Measurements from ENCODE around the gene LRRC51.
A peak's percentile ranks its signal among the peaks of the same experiment; 100 is the strongest.

The LRRC51 gene

DNA sequence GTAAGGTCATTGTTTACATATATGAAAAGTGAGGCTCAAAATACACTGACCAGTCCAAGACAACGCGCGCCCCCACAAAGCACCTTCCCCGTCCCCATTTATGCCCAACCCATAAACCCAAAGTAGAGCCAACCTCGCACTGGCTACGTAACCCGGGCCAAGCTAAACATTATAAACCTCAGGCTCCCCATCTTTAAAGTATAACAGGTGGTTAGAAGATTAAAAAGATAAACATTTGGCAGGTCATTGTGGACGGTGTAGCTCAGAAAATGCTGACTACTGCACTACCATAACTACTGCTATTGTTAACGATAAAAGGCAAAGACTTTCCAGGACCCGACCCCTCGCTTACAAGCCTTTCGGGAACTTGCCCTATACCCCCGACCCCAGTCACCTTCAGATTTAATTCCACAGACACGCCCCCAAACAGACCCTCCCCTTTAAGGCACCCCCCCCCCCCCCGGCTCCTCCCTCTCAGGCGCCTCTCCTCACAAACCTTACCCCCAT lies 778 bp upstream of the LRRC51 start:
- peaks cover 7% of the 10 kb centered on the region for H3K36me3 ChIP-seq (replicated peaks; ENCODE audit: low read depth, low read length)
- peak overlapping the region; percentile 76 for H3K9ac ChIP-seq (ENCODE audit: low read length)
- peak overlapping the region; percentile 79 for H3K4me3 ChIP-seq (ENCODE audit: low read length)
- no peaks in the 10 kb centered on the region for H3K27me3 ChIP-seq (ENCODE audit: low read depth, low read length)
- H3K9me3 ChIP-seq (ENCODE audit: insufficient read depth, low read length), result no peaks in the 10 kb centered on the region
- peak overlapping the region; percentile 24; the same call in 1 of the 2 replicates for H2AFZ ChIP-seq (ENCODE audit: low read depth, low read length)
- H3K79me2 ChIP-seq (ENCODE audit: low read length), result peaks cover 51% of the 10 kb centered on the region
- peak overlapping the region; percentile 69 for H3K27ac ChIP-seq (ENCODE audit: low read length)
- peak overlapping the region; percentile 60 for H3K4me2 ChIP-seq (ENCODE audit: low read length)
- TF ChIP-seq, protein P1, sequence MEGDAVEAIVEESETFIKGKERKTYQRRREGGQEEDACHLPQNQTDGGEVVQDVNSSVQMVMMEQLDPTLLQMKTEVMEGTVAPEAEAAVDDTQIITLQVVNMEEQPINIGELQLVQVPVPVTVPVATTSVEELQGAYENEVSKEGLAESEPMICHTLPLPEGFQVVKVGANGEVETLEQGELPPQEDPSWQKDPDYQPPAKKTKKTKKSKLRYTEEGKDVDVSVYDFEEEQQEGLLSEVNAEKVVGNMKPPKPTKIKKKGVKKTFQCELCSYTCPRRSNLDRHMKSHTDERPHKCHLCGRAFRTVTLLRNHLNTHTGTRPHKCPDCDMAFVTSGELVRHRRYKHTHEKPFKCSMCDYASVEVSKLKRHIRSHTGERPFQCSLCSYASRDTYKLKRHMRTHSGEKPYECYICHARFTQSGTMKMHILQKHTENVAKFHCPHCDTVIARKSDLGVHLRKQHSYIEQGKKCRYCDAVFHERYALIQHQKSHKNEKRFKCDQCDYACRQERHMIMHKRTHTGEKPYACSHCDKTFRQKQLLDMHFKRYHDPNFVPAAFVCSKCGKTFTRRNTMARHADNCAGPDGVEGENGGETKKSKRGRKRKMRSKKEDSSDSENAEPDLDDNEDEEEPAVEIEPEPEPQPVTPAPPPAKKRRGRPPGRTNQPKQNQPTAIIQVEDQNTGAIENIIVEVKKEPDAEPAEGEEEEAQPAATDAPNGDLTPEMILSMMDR (IDR thresholded peaks at IDR 0.05; ENCODE audit: low read depth, low read length), result no peak
- TF ChIP-seq EZH2phosphoT487 (IDR thresholded peaks at IDR 0.05; ENCODE audit: low read depth), result no peak
- H4K20me1 ChIP-seq (ENCODE audit: insufficient read depth, low read length), result no peaks in the 10 kb centered on the region
- H3K4me1 ChIP-seq (ENCODE audit: low read length), result peaks cover 33% of the 10 kb centered on the region

DNA sequence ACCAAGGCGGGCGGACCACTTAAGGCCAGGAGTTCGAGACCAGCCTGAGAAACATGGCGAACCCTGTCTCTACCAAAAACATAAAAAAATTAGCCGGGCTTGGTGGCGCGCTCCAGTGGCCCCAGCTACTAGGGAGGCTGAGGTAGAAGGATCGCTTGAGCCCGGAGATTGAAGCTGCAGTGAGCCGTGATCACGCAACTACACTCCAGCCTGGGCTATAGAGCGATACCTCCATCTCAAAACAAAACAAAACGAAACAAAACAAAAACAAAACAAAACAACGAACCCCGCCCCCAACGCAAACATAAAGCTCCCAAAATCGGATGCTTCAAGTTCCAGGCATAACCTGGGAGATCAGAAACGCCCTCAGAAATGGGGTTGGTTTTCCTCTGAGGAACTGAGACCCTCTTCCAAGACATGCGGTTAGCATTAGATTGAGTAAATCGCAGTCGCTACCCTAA lies 564 bp downstream of the LRRC51 start:
- Histone ChIP-seq H2AFZ (ENCODE audit: low read depth, low read length) (peak overlapping the region; percentile 93), H3K27me3 (ENCODE audit: low read depth, low read length) (no peaks in the 10 kb centered on the region), H3K9ac (ENCODE audit: low read length) (peak overlapping the region; percentile 76)

DNA sequence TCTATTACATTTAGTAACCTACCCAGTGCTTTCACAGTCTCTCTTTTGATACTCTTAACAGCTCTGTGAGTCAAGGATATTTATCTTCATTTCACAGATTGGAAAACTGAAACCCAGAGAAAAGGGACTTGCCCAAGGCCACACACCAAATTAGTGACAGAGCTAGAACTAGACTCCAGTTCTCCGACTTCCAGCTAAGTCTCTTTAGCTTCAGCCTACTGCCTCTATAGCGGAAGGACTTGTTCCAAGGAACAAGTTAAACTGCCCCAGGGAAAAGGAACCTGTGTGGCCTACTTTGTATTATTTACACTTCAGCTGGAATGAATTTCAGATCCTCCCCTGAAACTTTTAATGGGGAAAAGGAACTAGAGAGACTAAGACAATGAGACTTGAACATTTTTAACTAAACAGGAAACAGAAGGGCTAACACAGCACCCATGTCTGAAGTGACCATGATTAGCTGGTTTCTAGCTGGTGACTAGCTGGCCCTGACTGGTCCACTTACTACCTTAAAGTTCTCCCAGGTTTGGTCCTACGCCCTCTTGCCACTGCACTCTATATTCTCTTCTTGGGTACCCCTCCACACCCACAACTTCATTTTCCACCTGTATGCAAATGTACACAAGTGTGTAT lies 1.3 kb downstream of the LRRC51 start:
- Histone ChIP-seq H3K9me3 (ENCODE audit: insufficient read depth, low read length) (no peaks in the 10 kb centered on the region), H3K9ac (ENCODE audit: low read length) (no peak overlapping the region), H3K79me2 (ENCODE audit: low read length) (peaks cover 31% of the 10 kb centered on the region), H3K4me2 (ENCODE audit: low read length) (peak overlapping the region; percentile 86; the same call in 1 of the 2 replicates), H4K20me1 (ENCODE audit: insufficient read depth, low read length) (no peaks in the 10 kb centered on the region), H3K36me3 (replicated peaks; ENCODE audit: low read depth, low read length) (no peaks in the 10 kb centered on the region), H3K27me3 (ENCODE audit: low read depth, low read length) (no peaks in the 10 kb centered on the region), H3K4me1 (ENCODE audit: low read length) (peaks cover 29% of the 10 kb centered on the region), H2AFZ (ENCODE audit: low read depth, low read length) (no peak overlapping the region), H3K4me3 (ENCODE audit: low read length) (no peak overlapping the region), H3K27ac (ENCODE audit: low read length) (no peak overlapping the region)
- TF ChIP-seq, protein P1 (IDR thresholded peaks at IDR 0.05; ENCODE audit: low read depth, low read length), result no peak
- no peak for TF ChIP-seq EZH2phosphoT487 (IDR thresholded peaks at IDR 0.05; ENCODE audit: low read depth)

More for the DNA sequence above, 564 bp downstream of the LRRC51 start:
- no peaks in the 10 kb centered on the region for H4K20me1 ChIP-seq (ENCODE audit: insufficient read depth, low read length)
- H3K4me2 ChIP-seq (ENCODE audit: low read length), result peak overlapping the region; percentile 86
- no peaks in the 10 kb centered on the region for H3K36me3 ChIP-seq (replicated peaks; ENCODE audit: low read depth, low read length)
- H3K9me3 ChIP-seq (ENCODE audit: insufficient read depth, low read length), result no peaks in the 10 kb centered on the region
- peak overlapping the region; percentile 39; the same call in 1 of the 2 replicates for H3K27ac ChIP-seq (ENCODE audit: low read length)
- H3K4me1 ChIP-seq (ENCODE audit: low read length), result peaks cover 30% of the 10 kb centered on the region
- peak overlapping the region; percentile 86 for H3K4me3 ChIP-seq (ENCODE audit: low read length)
- H3K79me2 ChIP-seq (ENCODE audit: low read length), result peaks cover 38% of the 10 kb centered on the region
- TF ChIP-seq EZH2phosphoT487 (IDR thresholded peaks at IDR 0.05; ENCODE audit: low read depth), result no peak
- TF ChIP-seq, protein P1 (IDR thresholded peaks at IDR 0.05; ENCODE audit: low read depth, low read length), result no peak

DNA sequence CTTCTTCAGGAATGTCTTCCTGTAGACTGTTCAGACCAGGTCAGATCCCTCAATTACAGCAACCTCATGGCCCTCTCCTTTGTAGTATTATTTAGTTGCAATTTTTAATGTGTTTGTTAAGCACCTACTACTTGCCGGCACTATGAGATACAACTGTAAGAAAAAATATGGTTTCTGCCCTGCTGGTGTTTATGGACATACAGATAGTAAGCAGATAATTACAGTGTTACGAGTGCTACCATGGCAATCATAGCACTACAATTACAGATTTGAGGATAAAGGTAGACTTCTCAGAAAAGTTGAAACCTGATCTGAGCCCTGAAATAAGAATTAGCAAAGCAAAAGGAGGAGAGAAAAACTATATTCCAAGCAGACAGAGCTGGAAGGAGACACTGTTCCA lies 2.8 kb downstream of the LRRC51 start:
- H2AFZ ChIP-seq (ENCODE audit: low read depth, low read length), result no peak overlapping the region
- no peaks in the 10 kb centered on the region for H3K27me3 ChIP-seq (ENCODE audit: low read depth, low read length)
- H3K4me2 ChIP-seq (ENCODE audit: low read length), result no peak overlapping the region
- peaks cover 16% of the 10 kb centered on the region for H3K79me2 ChIP-seq (ENCODE audit: low read length)
- no peak overlapping the region for H3K4me3 ChIP-seq (ENCODE audit: low read length)
- H3K4me1 ChIP-seq (ENCODE audit: low read length), result peaks cover 21% of the 10 kb centered on the region
- H3K36me3 ChIP-seq (replicated peaks; ENCODE audit: low read depth, low read length), result peaks cover 7% of the 10 kb centered on the region
- H3K27ac ChIP-seq (ENCODE audit: low read length), result no peak overlapping the region
- H3K9me3 ChIP-seq (ENCODE audit: insufficient read depth, low read length), result no peaks in the 10 kb centered on the region
- TF ChIP-seq EZH2phosphoT487 (IDR thresholded peaks at IDR 0.05; ENCODE audit: low read depth), result no peak
- TF ChIP-seq, protein P1 (IDR thresholded peaks at IDR 0.05; ENCODE audit: low read depth, low read length), result no peak
- no peaks in the 10 kb centered on the region for H4K20me1 ChIP-seq (ENCODE audit: insufficient read depth, low read length)
- H3K9ac ChIP-seq (ENCODE audit: low read length), result no peak overlapping the region
